Gastrocnemius medialis (tissue), 4 donors: ENCODE results near the gene GNB2.

Source experiments
- POLR2A ChIP-seq, 2 donors: fragments of 450-650 bp; IDR thresholded peaks; one replicate each; pipeline ENCODE4 v1.6.1; 2017; ENCODE audit warnings: antibody characterized with exemption in 2 of 2, mild to moderate bottlenecking in 2 of 2, moderate library complexity in 2 of 2
- TF ChIP-seq, protein P1 (sequence below), 5 experiments: fragments of 450-650 bp in 3 of 5; fragments of 200-600 bp in 2 of 5; sonication (generic) in 2 of 5; IDR thresholded peaks in 4 of 5; conservative IDR thresholded peaks in 1 of 5; 1 replicate in 4 of 5; 2 replicates in 1 of 5; pipeline ENCODE4 v1.5.1; 2016 to 2019; ENCODE audit warnings: antibody characterized with exemption in 5 of 5, mild to moderate bottlenecking in 3 of 5, moderate library complexity in 3 of 5

DNA sequence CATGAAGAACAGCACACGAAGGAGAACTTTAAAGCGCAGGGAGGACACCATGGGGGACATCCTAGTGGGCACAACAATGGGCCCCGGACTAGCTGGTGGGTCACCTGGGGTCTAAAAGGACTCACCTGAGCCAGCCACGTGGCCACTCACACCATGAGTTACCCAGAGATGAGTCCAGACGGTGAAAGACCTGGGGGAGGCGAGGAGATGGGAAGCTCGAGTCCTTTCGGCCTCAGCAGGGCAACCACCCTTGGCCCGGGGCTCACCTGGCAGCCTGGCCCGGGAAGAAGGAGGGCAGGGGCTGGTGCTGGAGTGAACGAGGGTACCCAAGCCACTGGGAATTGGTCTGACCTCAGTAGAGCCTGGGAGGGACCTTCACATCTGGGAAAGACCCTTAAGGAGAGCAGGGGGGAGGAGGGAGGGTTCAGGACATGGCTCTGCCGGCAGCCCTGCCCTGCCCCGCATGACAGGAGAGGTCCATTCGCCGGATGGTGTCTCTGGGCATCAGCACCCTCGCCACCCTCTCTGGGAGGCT, 14.9 kb downstream of the GNB2 start:
- no peak for TF ChIP-seq POLR2A (IDR thresholded peaks at IDR 0.05)
- TF ChIP-seq, protein P1, sequence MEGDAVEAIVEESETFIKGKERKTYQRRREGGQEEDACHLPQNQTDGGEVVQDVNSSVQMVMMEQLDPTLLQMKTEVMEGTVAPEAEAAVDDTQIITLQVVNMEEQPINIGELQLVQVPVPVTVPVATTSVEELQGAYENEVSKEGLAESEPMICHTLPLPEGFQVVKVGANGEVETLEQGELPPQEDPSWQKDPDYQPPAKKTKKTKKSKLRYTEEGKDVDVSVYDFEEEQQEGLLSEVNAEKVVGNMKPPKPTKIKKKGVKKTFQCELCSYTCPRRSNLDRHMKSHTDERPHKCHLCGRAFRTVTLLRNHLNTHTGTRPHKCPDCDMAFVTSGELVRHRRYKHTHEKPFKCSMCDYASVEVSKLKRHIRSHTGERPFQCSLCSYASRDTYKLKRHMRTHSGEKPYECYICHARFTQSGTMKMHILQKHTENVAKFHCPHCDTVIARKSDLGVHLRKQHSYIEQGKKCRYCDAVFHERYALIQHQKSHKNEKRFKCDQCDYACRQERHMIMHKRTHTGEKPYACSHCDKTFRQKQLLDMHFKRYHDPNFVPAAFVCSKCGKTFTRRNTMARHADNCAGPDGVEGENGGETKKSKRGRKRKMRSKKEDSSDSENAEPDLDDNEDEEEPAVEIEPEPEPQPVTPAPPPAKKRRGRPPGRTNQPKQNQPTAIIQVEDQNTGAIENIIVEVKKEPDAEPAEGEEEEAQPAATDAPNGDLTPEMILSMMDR (IDR thresholded peaks at IDR 0.05 in 4 of 5, conservative IDR thresholded peaks at IDR 0.05 in 1 of 5), result no peak
